ENCODE data around the gene ALDH2. TPM values are rescaled to one million over a fixed set of nuclear protein-coding genes. Genes with fewer than 3 reads are reported as not detected.
"Not testable (repeated sequence)": the region's sequence is repeated elsewhere in the genome, so short reads cannot be mapped to it uniquely, and the experiment has no call there.

Gene ALDH2
- total RNA-seq, 6 donors from 2014 or later = 138 to 573 (median 265) TPM

DNA sequence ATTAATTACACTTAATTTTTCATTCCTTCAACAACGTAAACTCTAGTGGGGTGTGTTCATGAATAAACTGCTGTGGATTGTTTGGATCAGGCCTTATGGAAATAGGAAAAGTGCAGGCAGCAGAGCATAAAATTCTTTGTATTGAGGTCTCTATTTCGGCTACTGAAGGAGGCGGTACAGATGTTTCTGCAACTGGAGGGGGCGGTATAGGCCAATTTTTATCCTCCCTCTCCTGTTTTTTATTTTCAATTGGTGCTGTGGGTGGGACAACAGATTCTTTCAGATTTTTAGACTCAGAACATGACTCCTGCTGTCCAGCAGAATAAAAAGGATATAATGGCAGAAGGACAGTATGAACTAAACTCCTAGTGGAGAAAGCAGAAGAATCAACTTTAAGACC lies 57.6 kb downstream of the ALDH2 start:
- H3K27me3 ChIP-seq; H3K9me3 ChIP-seq; ATAC-seq (ENCODE audit: low FRiP score in 2 of 2); H3K36me3 ChIP-seq; H3K4me3 ChIP-seq: not testable (repeated sequence)
- Histone ChIP-seq H3K4me1 (peaks cover 5 to 18% (median 12%) of the 10 kb centered on the region in 4 donors), H3K27ac (peak overlapping the region in 1 of 4 donors; percentile 16)
- 36 to 49% methylated on average over 4 of the region's 4 CpGs for WGBS, 2 donors
- peak in 1 of 2 donors; percentile 11 for DNase-seq
- TF ChIP-seq CTCF (IDR thresholded peaks at IDR 0.05) = peak in 4 of 6 experiments; percentile 17 to 45 (median 28)

DNA sequence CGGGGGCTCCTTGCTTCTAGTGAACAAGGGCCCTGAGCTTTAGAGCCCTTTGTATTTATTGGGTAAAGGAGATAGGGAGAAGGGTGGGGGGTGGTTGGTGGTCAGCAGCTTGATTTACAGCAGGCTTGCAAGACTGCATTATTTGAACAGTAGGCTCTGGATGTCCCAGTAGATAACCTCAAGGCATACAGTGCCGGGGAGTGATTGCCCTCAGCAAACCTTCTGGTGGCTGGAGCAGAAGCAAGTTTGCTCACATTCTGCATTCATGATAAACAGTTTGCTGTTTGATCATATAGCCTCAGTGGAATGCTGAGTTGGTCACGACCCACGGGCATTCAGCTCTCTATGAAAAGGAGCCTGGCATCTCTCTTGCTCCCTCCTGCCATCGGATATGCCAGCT lies 58.8 kb downstream of the ALDH2 start:
- Histone ChIP-seq H3K27me3 (no peaks in the 10 kb centered on the region), H3K4me3 (no peak overlapping the region), H3K36me3 (no peaks in the 10 kb centered on the region), H3K4me1 (peaks cover 5 to 18% (median 12%) of the 10 kb centered on the region in 4 donors), H3K27ac (no peak overlapping the region), H3K9me3 (no peaks in the 10 kb centered on the region)
- ATAC-seq (ENCODE audit: low FRiP score in 2 of 2) (no peak), DNase-seq (no peak)
- TF ChIP-seq POLR2AphosphoS5 (IDR thresholded peaks at IDR 0.05) (no peak), EP300 (IDR thresholded peaks at IDR 0.05) (no peak), POLR2A (IDR thresholded peaks at IDR 0.05) (no peak), CTCF (IDR thresholded peaks at IDR 0.05) (no peak)
- WGBS, 2 donors = 84 to 86% methylated on average over 3 to 5 of the region's 5 CpGs

DNA sequence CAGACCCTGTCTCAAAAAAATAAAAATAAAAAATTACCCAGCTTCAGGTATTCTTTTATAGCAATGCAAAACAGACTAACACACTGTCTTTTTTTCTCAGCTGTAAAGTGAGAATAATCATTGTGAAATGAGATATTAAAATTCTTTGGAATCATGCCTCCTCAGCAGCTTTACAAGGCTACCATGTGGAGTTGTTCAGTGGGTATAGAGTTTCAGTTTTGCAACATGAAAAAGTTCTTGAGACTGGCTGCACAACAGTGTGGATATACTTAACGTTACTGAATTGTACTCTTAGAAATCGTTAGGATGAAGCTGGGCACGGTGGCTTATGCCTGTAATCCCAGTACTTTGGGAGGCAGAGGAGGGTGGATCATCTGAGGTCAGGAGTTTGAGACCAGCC lies 59.6 kb downstream of the ALDH2 start:
- no peak for TF ChIP-seq POLR2A (IDR thresholded peaks at IDR 0.05)
- no peak for TF ChIP-seq CTCF (IDR thresholded peaks at IDR 0.05)
- TF ChIP-seq POLR2AphosphoS5 (IDR thresholded peaks at IDR 0.05) = no peak
- no peak for TF ChIP-seq EP300 (IDR thresholded peaks at IDR 0.05)
- WGBS, 2 donors = 64 to 69% methylated on average over 3 of the region's 3 CpGs

GRCh38 chr12:111826992-111827391 lies 60.3 kb downstream of the ALDH2 start:
- DNase-seq (no peak), ATAC-seq (ENCODE audit: low FRiP score in 2 of 2) (no peak)
- no peak overlapping the region for H3K4me3 ChIP-seq
- no peaks in the 10 kb centered on the region for H3K36me3 ChIP-seq
- no peak overlapping the region for H3K27ac ChIP-seq
- H3K27me3 ChIP-seq = no peaks in the 10 kb centered on the region
- TF ChIP-seq EP300 (IDR thresholded peaks at IDR 0.05) = no peak
- WGBS, 2 donors = 61 to 64% methylated on average over 2 of the region's 2 CpGs
- no peaks in the 10 kb centered on the region for H3K9me3 ChIP-seq
- H3K4me1 ChIP-seq = peaks cover 5 to 18% (median 12%) of the 10 kb centered on the region in 4 donors

More for the DNA sequence above, 59.6 kb downstream of the ALDH2 start:
- H3K9me3 ChIP-seq = no peaks in the 10 kb centered on the region
- no peak overlapping the region for H3K27ac ChIP-seq
- no peaks in the 10 kb centered on the region for H3K36me3 ChIP-seq
- DNase-seq (no peak), ATAC-seq (ENCODE audit: low FRiP score in 2 of 2) (no peak)
- H3K4me1 ChIP-seq = peaks cover 5 to 18% (median 12%) of the 10 kb centered on the region in 4 donors
- no peaks in the 10 kb centered on the region for H3K27me3 ChIP-seq
- no peak overlapping the region for H3K4me3 ChIP-seq

GRCh38 chr12:111827907-111828306 lies 61.2 kb downstream of the ALDH2 start:
- no peak for DNase-seq
- Histone ChIP-seq H3K4me3 (no peak overlapping the region), H3K9me3 (no peaks in the 10 kb centered on the region), H3K27ac (no peak overlapping the region), H3K4me1 (peaks cover 5 to 15% (median 7%) of the 10 kb centered on the region in 4 donors), H3K36me3 (no peaks in the 10 kb centered on the region), H3K27me3 (no peaks in the 10 kb centered on the region)
- ATAC-seq (ENCODE audit: low FRiP score in 2 of 2) = no peak
- WGBS, 2 donors = 89% methylated on average over 4 of the region's 4 CpGs
- TF ChIP-seq POLR2AphosphoS5 (IDR thresholded peaks at IDR 0.05) (no peak), POLR2A (IDR thresholded peaks at IDR 0.05) (no peak), CTCF (IDR thresholded peaks at IDR 0.05) (no peak), EP300 (IDR thresholded peaks at IDR 0.05) (no peak)
